Activated CD4-positive, alpha-beta T cell treated with anti-CD3 and anti-CD28 coated beads for 1 hour (primary cell): ENCODE data around the gene SRP72.
A peak's percentile ranks its signal among the peaks of the same experiment; 100 is the strongest.
"Not testable (repeated sequence)": the region's sequence is repeated elsewhere in the genome, so short reads cannot be mapped to it uniquely, and the experiment has no call there.

Source experiments
- DNase-seq: peaks from one replicate; pipeline ENCODE4 v3.0.0-alpha.2; 2020

SRP72 gene

DNA sequence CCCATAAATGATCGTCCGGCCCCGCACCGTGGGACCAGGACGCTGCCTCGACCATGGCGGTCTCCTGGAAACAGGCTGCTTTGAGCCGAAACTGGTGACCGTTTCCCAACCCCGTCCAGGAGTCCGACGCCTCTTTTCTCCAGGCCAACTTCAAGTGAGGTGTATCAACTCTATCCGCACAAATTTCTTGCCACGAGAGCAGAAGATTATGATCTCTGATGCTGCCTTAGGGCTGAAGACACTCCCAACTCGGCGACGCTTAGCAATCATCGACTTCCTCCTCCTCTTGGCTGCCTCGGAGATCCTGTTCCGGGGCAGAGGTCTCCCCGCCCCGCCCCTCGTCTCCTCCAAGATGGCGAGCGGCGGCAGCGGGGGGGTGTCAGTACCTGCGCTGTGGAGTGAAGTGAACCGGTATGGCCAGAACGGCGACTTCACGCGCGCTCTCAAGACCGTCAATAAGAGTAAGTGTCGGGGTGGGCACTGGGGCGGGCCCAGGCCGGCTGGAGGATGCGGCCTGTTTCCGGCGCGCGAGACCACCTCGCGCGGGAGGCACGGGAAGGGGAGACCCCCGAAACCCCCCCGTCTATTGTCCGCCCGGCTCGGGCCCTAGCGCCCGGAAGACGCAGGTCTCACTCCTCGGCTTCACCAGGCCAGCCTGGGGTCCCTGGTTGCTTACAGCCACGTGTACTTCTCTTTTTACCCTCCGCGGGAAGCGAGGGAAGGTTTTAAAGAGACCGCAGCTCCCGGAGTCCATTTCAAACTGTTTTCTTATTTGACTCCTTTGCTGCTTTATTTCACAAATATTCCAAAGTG lies at the start of gene SRP72:
SRP72 (plus strand) TSS at position 334 of the 813 bp plus-strand sequence; CDS start at position 353, 19 bp downstream.
- DNase-seq, result peak; percentile 82

DNA sequence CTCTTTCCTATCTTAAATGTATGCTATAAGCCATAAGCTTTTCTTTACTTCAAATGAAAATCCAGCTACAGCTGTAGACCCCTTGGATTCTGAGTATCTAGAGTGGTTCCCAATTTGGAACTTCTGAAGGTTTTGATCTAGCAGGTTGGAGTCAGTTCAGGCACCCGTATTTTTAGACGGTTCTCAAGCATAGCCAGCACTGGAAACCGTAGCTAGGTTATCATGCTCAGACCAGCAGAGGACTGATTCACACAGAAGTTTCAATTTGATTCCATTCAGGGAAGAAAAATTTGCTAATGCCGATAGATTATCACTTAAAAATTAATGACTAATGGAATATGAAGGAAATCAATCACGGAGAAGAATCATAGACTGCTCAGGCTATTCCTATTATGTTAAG lies 43.2 kb upstream of the SRP72 start:
- DNase-seq, result no peak

DNA sequence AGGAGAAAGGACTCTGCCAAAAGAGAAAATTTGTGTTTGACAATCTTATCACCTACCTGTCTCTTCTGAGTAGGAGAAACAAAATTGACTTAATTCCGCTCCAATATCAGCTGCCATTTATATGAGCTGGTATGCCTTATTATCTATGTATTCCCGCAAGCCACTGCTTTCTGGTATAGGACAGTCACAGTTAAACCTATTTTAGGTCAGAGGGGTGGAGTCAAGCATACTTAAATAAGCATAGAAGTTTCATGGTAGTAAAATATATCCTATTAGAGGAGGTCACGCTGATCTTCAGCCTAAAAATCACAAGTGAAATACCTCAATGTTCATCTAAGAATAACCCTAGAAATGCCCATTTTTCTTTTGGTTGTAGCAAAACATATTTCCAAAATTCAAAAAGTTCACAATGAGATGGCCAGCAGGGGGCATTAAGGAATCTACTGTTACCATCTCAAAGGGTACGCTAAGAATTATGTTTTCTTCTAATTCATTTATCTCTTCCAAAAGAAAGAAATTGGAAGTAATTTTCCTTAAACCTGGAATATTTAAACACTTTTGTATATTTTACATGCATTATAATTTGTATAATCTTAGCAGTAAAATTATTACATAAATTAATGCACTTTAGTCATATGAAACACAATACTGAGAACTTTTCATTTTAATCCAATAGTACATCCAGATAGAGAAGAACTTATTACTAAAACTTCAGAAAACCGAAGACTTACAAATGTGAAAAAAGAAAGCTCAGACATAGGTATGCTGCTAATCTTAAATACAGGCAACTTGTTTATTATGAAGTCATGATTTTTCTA lies 42.5 kb upstream of the SRP72 start:
- DNase-seq, result no peak

GRCh38 chr4:56425518-56425917 lies 41.9 kb upstream of the SRP72 start:
- DNase-seq, result no peak

DNA sequence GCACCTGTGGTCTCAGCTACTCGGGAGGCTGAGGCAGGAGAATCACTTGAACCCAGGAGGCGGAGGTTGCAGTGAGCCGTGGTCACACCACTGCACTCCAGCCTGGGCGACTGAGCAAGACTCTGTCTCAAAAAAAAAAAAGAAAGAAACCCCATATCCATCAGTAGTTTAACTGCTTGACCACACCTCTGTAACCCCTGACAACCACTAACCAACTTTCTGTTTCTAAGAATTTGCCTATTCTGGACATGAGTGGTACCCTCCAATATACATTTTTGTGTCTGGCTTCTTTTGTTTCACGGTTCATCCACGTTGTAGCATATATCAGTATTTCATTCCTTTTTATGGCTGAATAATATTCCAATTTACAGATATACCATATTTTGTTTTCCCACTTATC lies 41.1 kb upstream of the SRP72 start:
- DNase-seq, result no peak

DNA sequence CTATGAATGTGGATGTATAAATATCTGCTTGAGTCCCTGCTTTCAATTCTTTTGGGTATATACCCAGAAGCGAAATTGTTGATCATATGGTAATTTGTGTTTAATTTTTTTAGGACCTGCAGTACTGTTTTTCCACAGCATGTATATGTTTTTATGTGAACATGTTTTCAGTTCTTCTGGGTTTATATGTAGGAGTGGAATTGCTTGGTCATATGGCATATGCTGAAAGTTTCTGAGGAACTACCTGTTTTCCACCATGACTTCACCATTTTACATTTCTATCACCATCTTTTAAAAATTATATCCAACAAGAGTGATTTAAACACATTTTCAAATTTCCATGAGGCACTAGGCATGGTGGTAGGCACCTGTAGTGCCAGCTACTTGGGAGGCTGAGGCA lies 40.2 kb upstream of the SRP72 start:
- DNase-seq, result no peak

GRCh38 chr4:56430203-56430602 lies 37.2 kb upstream of the SRP72 start:
- no peak for DNase-seq

GRCh38 chr4:56433280-56433679 lies 34.1 kb upstream of the SRP72 start:
- DNase-seq, result no peak

DNA sequence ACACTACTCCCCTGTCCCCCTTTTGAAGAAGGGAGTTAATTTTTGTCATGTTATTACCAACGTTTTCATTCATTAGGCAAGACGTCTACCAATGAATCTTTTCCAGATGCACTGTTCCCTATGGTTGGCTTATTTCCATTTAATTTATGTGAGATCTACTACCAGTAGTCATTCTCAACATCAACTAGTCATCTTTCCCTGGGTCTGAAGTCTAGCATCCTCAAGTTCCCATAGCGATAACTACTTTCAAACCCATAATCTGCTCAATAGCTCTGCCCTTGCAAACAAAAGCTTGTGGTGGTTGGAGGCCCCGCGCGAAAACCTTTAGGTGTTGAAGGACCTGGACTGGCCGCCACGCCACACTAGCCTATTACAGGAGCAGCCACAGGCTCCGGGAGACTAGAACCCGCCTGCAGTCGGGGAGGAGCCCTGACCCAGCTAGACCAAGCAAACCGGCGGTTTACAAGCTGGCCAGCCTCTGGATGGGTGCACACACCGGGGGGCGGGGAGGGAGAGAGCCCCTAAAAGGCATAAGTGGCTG lies 32.7 kb upstream of the SRP72 start:
- peak; percentile 23 for DNase-seq

- peak; percentile 97 for DNase-seq
These were observed 32.1 kb upstream of the SRP72 start, which contains the start of gene PPAT for GRCh38 chr4:56435140-56435926. Gene PPAT, minus strand, starts transcription at chr4:56435615. Its CDS starts 138 bp downstream, at chr4:56435477.

GRCh38 chr4:56438766-56439165 lies 28.7 kb upstream of the SRP72 start:
- DNase-seq, result no peak

- DNase-seq, result no peak
These were observed 26.4 kb upstream of the SRP72 start for GRCh38 chr4:56440983-56441382.

DNA sequence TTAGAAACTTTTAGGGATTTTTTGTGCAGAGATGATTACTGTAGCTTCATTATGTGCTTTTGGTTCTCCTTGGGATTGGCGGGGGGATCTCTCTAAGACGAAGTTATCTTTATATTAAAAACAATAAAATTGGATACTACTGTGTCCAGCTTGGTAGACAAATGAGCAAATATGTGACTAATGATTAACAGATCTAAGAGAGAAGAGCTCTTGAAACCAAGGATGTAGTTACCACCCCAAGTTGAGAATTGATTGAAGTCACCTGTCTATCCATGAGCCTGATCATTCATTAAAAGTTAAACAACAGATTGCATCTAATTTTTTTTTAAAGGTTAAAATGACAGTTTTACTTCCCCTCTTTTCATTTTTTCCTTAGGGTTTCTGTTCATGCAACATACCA lies 22.7 kb upstream of the SRP72 start:
- no peak for DNase-seq

- no peak for DNase-seq
These were observed 21.7 kb upstream of the SRP72 start for GRCh38 chr4:56445699-56446098.

GRCh38 chr4:56448301-56448700 lies 19.1 kb upstream of the SRP72 start:
- no peak for DNase-seq

- DNase-seq, result not testable (repeated sequence)
These were observed 17.9 kb upstream of the SRP72 start for GRCh38 chr4:56449475-56449874.

- no peak for DNase-seq
These were observed 17.1 kb upstream of the SRP72 start for GRCh38 chr4:56450342-56450741.

DNA sequence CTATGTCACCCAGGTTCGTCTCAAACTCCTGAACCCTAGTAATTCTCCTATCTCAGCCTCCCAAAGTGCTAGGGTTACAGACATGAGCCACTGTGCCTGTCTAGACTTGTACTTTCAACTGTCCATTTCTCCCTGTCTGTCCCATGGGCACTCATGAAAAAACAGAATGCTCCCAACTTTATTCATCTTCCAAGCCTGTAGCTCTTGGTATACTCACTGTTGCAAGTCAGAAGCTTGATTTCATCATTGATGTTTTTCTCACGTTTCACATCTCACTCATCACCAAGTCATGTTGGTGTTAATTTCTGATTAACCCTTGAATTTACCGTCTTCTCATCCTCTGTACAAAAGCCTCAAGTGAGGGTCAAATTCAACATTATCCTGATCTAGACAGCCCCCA lies 7.3 kb upstream of the SRP72 start:
- DNase-seq, result no peak

GRCh38 chr4:56462157-56462556 lies 5.3 kb upstream of the SRP72 start:
- DNase-seq, result no peak

DNA sequence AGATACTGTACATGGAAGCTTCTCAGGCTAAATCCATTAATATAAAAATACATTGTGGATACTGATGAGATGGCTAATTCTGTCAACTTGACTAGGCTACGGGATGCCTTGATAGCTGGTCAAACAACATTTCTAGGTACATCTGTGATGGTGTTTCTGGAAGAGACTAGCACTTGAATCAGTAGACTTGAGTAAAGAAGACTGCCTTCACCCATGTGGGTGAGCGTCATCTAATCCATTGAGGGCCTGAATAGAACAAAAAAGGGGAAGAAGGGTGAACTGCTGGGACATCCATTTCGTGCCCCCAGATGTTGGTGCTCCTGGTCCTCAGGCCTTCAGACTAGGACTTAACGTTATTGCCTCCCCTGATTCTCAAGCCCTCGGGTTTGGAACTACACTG lies 3.7 kb upstream of the SRP72 start:
- DNase-seq, result no peak

DNA sequence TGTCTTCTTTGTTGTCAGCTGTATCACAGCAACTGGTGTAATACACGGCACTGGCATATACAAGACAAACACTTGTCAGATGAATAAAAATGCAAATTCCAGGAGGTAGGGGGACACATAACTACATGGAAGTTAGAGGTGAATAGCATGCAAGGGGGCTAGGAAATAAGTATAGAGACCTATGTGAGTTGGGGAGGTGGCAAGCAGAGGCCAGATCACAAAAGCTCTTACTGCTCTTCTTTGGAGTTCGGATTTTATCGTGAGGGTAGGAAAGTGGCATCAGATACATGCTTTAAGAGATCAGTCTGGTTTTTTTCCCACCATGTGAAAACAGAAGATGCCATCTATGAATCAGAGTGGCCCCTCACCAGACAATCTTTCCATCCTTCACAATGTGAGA lies 2.8 kb upstream of the SRP72 start:
- no peak for DNase-seq

- DNase-seq, result no peak
These were observed 1.7 kb upstream of the SRP72 start for GRCh38 chr4:56465599-56466295.
